ENCODE measurements around the gene SMYD3. TPM values are rescaled to one million over a fixed set of nuclear protein-coding genes. Genes with fewer than 3 reads are reported as not detected.

Gene SMYD3
- total RNA-seq, 6 experiments from 2014 or later: 6.3 to 10.0 (median 6.6) TPM

GRCh38 chr1:245710961-245711903, 795.8 kb downstream of the SMYD3 start:
- no peak for DNase-seq
- no peaks in the 10 kb centered on the region for H3K4me1 ChIP-seq
- intact Hi-C loops (cut with DNase I): no loop called here
- H3K4me3 ChIP-seq: no peak overlapping the region
- H3K27ac ChIP-seq: no peak overlapping the region
- ATAC-seq: no peak
- H3K27me3 ChIP-seq: no peaks in the 10 kb centered on the region
- H3K9me3 ChIP-seq: no peaks in the 10 kb centered on the region
- 81% methylated on average over 18 of the region's 30 CpGs for WGBS (ENCODE audit: insufficient coverage, low coverage, low lambda C conversion rate, missing lambda C conversion rate)
- no peaks in the 10 kb centered on the region for H3K36me3 ChIP-seq
- TF ChIP-seq CTCF (IDR thresholded peaks at IDR 0.05) (no peak), POLR2A (IDR thresholded peaks at IDR 0.05) (no peak)

GRCh38 chr1:245707941-245708340, 799.1 kb downstream of the SMYD3 start:
- H3K27ac ChIP-seq: no peak overlapping the region
- H3K27me3 ChIP-seq: no peaks in the 10 kb centered on the region
- DNase-seq (no peak), ATAC-seq (no peak)
- TF ChIP-seq CTCF (IDR thresholded peaks at IDR 0.05): no peak
- no peak for TF ChIP-seq POLR2A (IDR thresholded peaks at IDR 0.05)
- intact Hi-C loops (cut with DNase I): no loop called here
- H3K36me3 ChIP-seq: no peaks in the 10 kb centered on the region
- H3K4me1 ChIP-seq: no peaks in the 10 kb centered on the region
- WGBS (ENCODE audit: insufficient coverage, low coverage, low lambda C conversion rate, missing lambda C conversion rate): 77% methylated on average over 5 of the region's 5 CpGs
- no peaks in the 10 kb centered on the region for H3K9me3 ChIP-seq
- no peak overlapping the region for H3K4me3 ChIP-seq

GRCh38 chr1:245704765-245705164, 802.3 kb downstream of the SMYD3 start:
- Histone ChIP-seq H3K4me1 (no peaks in the 10 kb centered on the region), H3K4me3 (no peak overlapping the region), H3K36me3 (no peaks in the 10 kb centered on the region), H3K27ac (no peak overlapping the region), H3K9me3 (no peaks in the 10 kb centered on the region), H3K27me3 (no peaks in the 10 kb centered on the region)
- no peak for DNase-seq
- ATAC-seq: no peak
- TF ChIP-seq POLR2A (IDR thresholded peaks at IDR 0.05) (no peak), CTCF (IDR thresholded peaks at IDR 0.05) (no peak)
- intact Hi-C loops (cut with DNase I): no loop called here
- 67% methylated on average over 7 of the region's 7 CpGs for WGBS (ENCODE audit: insufficient coverage, low coverage, low lambda C conversion rate, missing lambda C conversion rate)

GRCh38 chr1:245704341-245704740, 802.7 kb downstream of the SMYD3 start:
- Histone ChIP-seq H3K36me3 (no peaks in the 10 kb centered on the region), H3K4me1 (no peaks in the 10 kb centered on the region), H3K9me3 (no peaks in the 10 kb centered on the region), H3K27me3 (no peaks in the 10 kb centered on the region), H3K27ac (no peak overlapping the region), H3K4me3 (no peak overlapping the region)
- ATAC-seq (no peak), DNase-seq (no peak)
- intact Hi-C loops (cut with DNase I): no loop called here
- 65% methylated on average over 6 of the region's 6 CpGs for WGBS (ENCODE audit: insufficient coverage, low coverage, low lambda C conversion rate, missing lambda C conversion rate)
- TF ChIP-seq POLR2A (IDR thresholded peaks at IDR 0.05) (no peak), CTCF (IDR thresholded peaks at IDR 0.05) (no peak)
